HG02885 (cell line): Measurements from ENCODE around the gene PDZD4.

ENCODE experiments used
- ATAC-seq: cut with Tn5 transposase; IDR thresholded peaks from one replicate; pipeline ENCODE4 v1.9.1; 2021; ENCODE audit warnings: mild to moderate bottlenecking; ENCODE audit not compliant: unreplicated experiment, poor library complexity

Gene PDZD4

GRCh38 chrX:153868576-153869472 lies 38.5 kb upstream of the PDZD4 start:
- no peak for ATAC-seq

GRCh38 chrX:153867671-153868070 lies 37.3 kb upstream of the PDZD4 start:
- no peak for ATAC-seq

- no peak for ATAC-seq
Observed at GRCh38 chrX:153867139-153867538, 36.8 kb upstream of the PDZD4 start.

GRCh38 chrX:153866302-153867019 lies 36.1 kb upstream of the PDZD4 start:
- ATAC-seq, result no peak

GRCh38 chrX:153865685-153866084 lies 35.3 kb upstream of the PDZD4 start:
- no peak for ATAC-seq

GRCh38 chrX:153865321-153865580 lies 34.9 kb upstream of the PDZD4 start:
- ATAC-seq, result no peak

GRCh38 chrX:153864561-153865320 lies 34.4 kb upstream of the PDZD4 start:
- no peak for ATAC-seq

- ATAC-seq, result no peak
Observed at GRCh38 chrX:153864101-153864500, 33.8 kb upstream of the PDZD4 start.

GRCh38 chrX:153863251-153863991 lies 33.1 kb upstream of the PDZD4 start:
- no peak for ATAC-seq

- no peak for ATAC-seq
Observed at GRCh38 chrX:153862369-153863250, 32.3 kb upstream of the PDZD4 start.

- no peak for ATAC-seq
Observed at GRCh38 chrX:153861733-153862310, 31.5 kb upstream of the PDZD4 start.

GRCh38 chrX:153861151-153861550 lies 30.8 kb upstream of the PDZD4 start:
- ATAC-seq, result no peak

- no peak for ATAC-seq
Observed at GRCh38 chrX:153857348-153857903, 27.1 kb upstream of the PDZD4 start.

- no peak for ATAC-seq
Observed at GRCh38 chrX:153854702-153855101, 24.4 kb upstream of the PDZD4 start.

GRCh38 chrX:153853902-153854267 lies 23.5 kb upstream of the PDZD4 start:
- ATAC-seq, result no peak

GRCh38 chrX:153853180-153853901 lies 23.0 kb upstream of the PDZD4 start:
- no peak for ATAC-seq

- no peak for ATAC-seq
Observed at GRCh38 chrX:153851981-153852380, 21.6 kb upstream of the PDZD4 start.

- no peak for ATAC-seq
Observed at GRCh38 chrX:153848325-153848724, 18.0 kb upstream of the PDZD4 start.
